ENCODE data around the gene HES4.

DNA sequence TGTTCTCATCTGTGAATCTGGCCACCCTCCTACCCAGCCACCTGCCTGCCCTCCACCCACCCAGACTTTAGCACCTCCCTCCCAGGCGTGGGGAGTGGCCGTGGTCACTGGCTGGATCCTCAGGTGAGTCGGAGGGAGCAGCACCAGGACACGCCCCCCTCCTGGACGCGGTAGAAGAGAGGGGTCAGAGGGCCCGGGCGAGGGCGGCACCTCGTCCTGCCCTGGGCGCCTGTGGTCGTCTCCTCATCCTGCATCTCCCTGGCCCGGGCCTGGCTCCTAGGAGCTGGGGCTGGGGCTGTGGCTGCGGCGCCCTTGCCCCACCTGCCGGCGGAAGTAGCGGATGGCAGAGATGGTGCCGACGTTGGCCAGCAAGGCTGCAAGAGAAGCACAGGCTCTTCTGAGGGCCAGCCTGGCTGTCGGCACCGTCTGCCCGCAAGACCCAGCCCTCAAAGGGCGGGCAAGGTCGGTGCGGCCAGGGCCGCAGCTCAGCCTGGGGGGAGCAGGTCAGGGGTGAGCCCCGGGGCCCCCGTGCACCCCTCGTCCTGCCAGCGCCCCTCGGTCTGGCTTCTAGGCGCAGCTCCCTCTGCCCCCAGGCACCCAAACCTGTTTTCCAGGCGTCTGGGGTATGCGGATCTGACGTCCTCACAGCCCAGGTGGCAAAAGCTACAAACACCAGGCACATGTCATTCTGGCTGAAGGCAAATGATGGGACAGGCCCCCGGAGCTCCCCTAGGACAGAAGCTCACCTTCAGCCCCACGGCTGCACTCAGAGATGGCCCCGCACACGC is 23.8 kb downstream of the HES4 start:
- TF ChIP-seq POLR2A (IDR thresholded peaks at IDR 0.05): no peak
- TF ChIP-seq, protein P1, sequence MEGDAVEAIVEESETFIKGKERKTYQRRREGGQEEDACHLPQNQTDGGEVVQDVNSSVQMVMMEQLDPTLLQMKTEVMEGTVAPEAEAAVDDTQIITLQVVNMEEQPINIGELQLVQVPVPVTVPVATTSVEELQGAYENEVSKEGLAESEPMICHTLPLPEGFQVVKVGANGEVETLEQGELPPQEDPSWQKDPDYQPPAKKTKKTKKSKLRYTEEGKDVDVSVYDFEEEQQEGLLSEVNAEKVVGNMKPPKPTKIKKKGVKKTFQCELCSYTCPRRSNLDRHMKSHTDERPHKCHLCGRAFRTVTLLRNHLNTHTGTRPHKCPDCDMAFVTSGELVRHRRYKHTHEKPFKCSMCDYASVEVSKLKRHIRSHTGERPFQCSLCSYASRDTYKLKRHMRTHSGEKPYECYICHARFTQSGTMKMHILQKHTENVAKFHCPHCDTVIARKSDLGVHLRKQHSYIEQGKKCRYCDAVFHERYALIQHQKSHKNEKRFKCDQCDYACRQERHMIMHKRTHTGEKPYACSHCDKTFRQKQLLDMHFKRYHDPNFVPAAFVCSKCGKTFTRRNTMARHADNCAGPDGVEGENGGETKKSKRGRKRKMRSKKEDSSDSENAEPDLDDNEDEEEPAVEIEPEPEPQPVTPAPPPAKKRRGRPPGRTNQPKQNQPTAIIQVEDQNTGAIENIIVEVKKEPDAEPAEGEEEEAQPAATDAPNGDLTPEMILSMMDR (IDR thresholded peaks at IDR 0.05): peak in 1 of 3 donors; percentile 14

Data from lower leg skin (tissue), 3 donors.